GM13977 (cell line): Measurements from ENCODE around the gene SHE.

Experiments
- DNase-seq: peaks from one replicate; pipeline ENCODE4 v3.0.0; 2012; ENCODE audit warnings: low spot score
- CTCF ChIP-seq: IDR thresholded peaks from 2 replicates; pipeline ENCODE4 v1.5.1; 2012; ENCODE audit warnings: mild to moderate bottlenecking, control low read depth; ENCODE audit not compliant: insufficient read depth; ENCODE audit errors: extremely low read depth, missing control alignments
- in situ Hi-C: fragments of 300-500 bp; cut with MboI; formaldehyde crosslinking; loops from one replicate; pipeline ENCODE4 v1.12.0; 2022; ENCODE audit warnings: low sequenced_read_pairs, low pct_unique_long_range_greater_than_20kb, mixed read lengths, inconsistent platforms; ENCODE audit not compliant: unreplicated experiment

The SHE gene

GRCh38 chr1:154502066-154502743 lies at the start of gene SHE, which contains the start of gene TDRD10:
SHE (minus strand) TSS chr1:154502412; CDS start chr1:154502026, 386 bp downstream.
TDRD10 (plus strand) TSS chr1:154502219; CDS start chr1:154506904, 4,685 bp downstream.
- in situ Hi-C loops, result no loop called here
- peak; percentile 66 for DNase-seq
- TF ChIP-seq CTCF, result no peak

GRCh38 chr1:154551474-154551873 lies 49.3 kb upstream of the SHE start:
- no peak for TF ChIP-seq CTCF
- no peak for DNase-seq
- in situ Hi-C loops, result loop anchor here (25.0 kb wide), 1 partner anchor 336 kb away; no protein-coding TSS in a partner anchor

- in situ Hi-C loops, result loop anchor here (25.0 kb wide), 1 partner anchor 337 kb away; no protein-coding TSS in a partner anchor
- no peak for TF ChIP-seq CTCF
- no peak for DNase-seq
Measured at GRCh38 chr1:154550657-154551056, 48.4 kb upstream of the SHE start.

GRCh38 chr1:154550070-154550469 lies 47.9 kb upstream of the SHE start:
- in situ Hi-C loops, result loop anchor here (25.0 kb wide), 1 partner anchor 337 kb away; no protein-coding TSS in a partner anchor
- no peak for TF ChIP-seq CTCF
- DNase-seq, result no peak

- in situ Hi-C loops, result no loop called here
- no peak for DNase-seq
- no peak for TF ChIP-seq CTCF
Measured at GRCh38 chr1:154549202-154549770, 47.1 kb upstream of the SHE start.

- in situ Hi-C loops, result no loop called here
- DNase-seq, result no peak
- TF ChIP-seq CTCF, result no peak
Measured at GRCh38 chr1:154548028-154548427, 45.8 kb upstream of the SHE start.
